ENCODE results near the gene TMBIM1.

DNA sequence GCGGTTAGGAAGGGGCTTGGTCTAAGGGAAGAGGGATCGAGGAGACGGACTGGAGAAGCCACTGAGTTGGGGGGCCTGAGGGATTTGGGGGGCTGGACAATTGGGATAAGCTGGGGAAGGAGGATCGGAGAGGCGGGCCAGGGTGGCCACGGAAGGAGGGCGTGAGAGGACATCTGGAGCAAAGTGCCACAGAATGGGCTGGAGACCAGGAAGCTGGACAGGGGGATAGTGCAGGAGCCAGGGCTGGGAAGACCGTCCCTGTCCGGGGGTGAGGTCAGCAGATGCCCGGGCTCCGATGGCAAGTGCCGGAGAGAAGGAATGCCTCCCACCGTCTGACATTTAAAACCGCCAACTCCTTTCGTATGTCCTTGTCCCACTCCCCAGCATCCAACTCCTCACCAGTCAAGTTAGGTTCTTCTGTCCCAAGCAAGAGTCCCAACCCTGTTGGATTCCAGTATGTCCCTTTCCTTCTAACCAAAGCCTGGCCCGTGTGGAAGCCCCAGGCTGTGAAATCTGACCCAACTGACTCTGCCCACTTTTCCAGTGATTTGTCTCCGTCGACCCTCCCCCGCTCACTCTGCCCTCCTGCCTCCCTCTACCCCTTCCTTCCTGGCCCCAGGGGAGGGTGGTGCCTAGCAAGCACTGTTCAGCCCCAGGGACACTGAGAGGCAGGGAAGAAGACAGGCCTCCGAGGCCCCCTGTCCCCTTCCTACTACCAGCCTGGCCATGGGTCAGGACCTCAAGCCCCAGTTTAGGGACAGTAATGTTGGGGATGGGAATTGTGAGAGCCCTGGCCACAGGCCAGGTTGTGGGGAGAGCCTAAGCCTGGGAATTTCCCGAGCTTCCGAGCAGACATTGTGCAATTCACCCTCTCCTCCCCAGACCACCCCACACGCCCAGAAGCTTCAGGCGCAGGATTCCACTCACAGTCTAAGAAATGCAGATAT, 31.5 kb upstream of the TMBIM1 start:
- TF ChIP-seq, protein P1, sequence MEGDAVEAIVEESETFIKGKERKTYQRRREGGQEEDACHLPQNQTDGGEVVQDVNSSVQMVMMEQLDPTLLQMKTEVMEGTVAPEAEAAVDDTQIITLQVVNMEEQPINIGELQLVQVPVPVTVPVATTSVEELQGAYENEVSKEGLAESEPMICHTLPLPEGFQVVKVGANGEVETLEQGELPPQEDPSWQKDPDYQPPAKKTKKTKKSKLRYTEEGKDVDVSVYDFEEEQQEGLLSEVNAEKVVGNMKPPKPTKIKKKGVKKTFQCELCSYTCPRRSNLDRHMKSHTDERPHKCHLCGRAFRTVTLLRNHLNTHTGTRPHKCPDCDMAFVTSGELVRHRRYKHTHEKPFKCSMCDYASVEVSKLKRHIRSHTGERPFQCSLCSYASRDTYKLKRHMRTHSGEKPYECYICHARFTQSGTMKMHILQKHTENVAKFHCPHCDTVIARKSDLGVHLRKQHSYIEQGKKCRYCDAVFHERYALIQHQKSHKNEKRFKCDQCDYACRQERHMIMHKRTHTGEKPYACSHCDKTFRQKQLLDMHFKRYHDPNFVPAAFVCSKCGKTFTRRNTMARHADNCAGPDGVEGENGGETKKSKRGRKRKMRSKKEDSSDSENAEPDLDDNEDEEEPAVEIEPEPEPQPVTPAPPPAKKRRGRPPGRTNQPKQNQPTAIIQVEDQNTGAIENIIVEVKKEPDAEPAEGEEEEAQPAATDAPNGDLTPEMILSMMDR (IDR thresholded peaks at IDR 0.05; ENCODE audit: low read length): no peak
- TF ChIP-seq EZH2phosphoT487 (IDR thresholded peaks at IDR 0.05; ENCODE audit: low read length) (no peak), EZH2 (optimal IDR thresholded peaks at IDR 0.05; ENCODE audit: low read depth, low read length) (no peak)

All from MM.1S (cell line).